Measurements from ENCODE around the gene TWF2.

The TWF2 gene

DNA sequence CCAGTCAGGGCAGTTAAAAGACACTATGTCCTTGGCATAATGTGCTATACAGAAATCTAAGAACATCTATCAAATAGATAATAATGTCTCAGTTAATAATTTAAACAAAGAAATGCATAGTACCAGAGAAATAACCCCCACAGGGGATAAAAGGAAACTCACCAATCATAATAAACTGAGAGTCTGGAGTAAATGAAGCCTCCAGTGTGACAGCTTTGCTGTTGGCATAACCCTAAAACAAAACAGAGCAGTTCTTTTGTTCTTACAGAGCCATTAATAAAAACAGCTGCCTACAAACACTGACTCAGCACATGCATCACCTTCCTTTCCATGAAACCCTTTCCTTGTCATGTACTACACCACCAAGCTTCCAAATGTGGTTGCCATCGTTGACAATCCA is 20.1 kb upstream of the TWF2 start:
- Histone ChIP-seq H3K27me3 (ENCODE audit: insufficient read depth, low read length) (no peaks in the 10 kb centered on the region), H3K9me2 (ENCODE audit: low read depth, low read length) (no peaks in the 10 kb centered on the region), H4K20me1 (ENCODE audit: insufficient read depth, low read length) (no peaks in the 10 kb centered on the region), H3K4me3 (ENCODE audit: low read depth, low read length, poor library complexity, severe bottlenecking) (no peak overlapping the region), H3K9me3 (ENCODE audit: low read length) (no peaks in the 10 kb centered on the region), H3K4me1 (ENCODE audit: insufficient read depth, low read length, severe bottlenecking) (peaks cover 7% of the 10 kb centered on the region), H3F3A (ENCODE audit: insufficient read depth, low read length) (no peaks in the 10 kb centered on the region), H3K36me3 (ENCODE audit: insufficient read depth, low read length) (peaks cover 96% of the 10 kb centered on the region), H3K79me2 (ENCODE audit: insufficient read depth, low read length) (no peaks in the 10 kb centered on the region), H2AFZ (ENCODE audit: low read length) (no peak overlapping the region), H3K9ac (ENCODE audit: low read length) (no peak overlapping the region), H3K4me2 (ENCODE audit: low read length) (no peak overlapping the region), H3K27ac (ENCODE audit: low read depth, low read length, poor library complexity, severe bottlenecking) (no peak overlapping the region)
- TF ChIP-seq EZH2 (IDR thresholded peaks at IDR 0.05; ENCODE audit: borderline replicate concordance, low read length), result no peak
- TF ChIP-seq, protein P1, sequence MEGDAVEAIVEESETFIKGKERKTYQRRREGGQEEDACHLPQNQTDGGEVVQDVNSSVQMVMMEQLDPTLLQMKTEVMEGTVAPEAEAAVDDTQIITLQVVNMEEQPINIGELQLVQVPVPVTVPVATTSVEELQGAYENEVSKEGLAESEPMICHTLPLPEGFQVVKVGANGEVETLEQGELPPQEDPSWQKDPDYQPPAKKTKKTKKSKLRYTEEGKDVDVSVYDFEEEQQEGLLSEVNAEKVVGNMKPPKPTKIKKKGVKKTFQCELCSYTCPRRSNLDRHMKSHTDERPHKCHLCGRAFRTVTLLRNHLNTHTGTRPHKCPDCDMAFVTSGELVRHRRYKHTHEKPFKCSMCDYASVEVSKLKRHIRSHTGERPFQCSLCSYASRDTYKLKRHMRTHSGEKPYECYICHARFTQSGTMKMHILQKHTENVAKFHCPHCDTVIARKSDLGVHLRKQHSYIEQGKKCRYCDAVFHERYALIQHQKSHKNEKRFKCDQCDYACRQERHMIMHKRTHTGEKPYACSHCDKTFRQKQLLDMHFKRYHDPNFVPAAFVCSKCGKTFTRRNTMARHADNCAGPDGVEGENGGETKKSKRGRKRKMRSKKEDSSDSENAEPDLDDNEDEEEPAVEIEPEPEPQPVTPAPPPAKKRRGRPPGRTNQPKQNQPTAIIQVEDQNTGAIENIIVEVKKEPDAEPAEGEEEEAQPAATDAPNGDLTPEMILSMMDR (IDR thresholded peaks at IDR 0.05; ENCODE audit: low read length), result no peak

DNA sequence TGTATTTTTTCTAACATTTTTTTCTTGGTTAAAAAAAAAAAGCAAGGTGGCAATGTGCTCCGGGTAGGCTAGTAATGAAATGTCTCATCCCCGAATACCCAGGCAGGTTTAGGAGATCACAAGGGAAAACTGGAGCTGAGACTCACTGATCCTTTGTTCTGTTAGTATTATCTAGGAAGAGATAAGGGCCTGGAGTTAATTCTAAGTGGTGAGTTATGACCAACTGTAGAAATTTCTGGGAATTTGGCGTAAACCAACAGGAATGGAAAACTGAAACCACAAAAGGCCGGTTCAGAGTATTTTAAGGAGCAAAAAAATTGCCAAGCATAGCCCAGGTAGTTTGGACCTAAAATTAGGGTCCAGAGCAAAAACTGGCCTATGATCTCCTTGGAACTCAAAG is 19.0 kb upstream of the TWF2 start:
- Histone ChIP-seq H3K9me3 (ENCODE audit: low read length) (no peaks in the 10 kb centered on the region), H3K27ac (ENCODE audit: low read depth, low read length, poor library complexity, severe bottlenecking) (no peak overlapping the region), H3K9me2 (ENCODE audit: low read depth, low read length) (no peaks in the 10 kb centered on the region), H3F3A (ENCODE audit: insufficient read depth, low read length) (no peaks in the 10 kb centered on the region), H3K9ac (ENCODE audit: low read length) (no peak overlapping the region), H4K20me1 (ENCODE audit: insufficient read depth, low read length) (no peaks in the 10 kb centered on the region), H3K27me3 (ENCODE audit: insufficient read depth, low read length) (no peaks in the 10 kb centered on the region), H3K4me1 (ENCODE audit: insufficient read depth, low read length, severe bottlenecking) (peaks cover 18% of the 10 kb centered on the region), H3K4me3 (ENCODE audit: low read depth, low read length, poor library complexity, severe bottlenecking) (no peak overlapping the region), H3K4me2 (ENCODE audit: low read length) (no peak overlapping the region), H3K36me3 (ENCODE audit: insufficient read depth, low read length) (peaks cover 93% of the 10 kb centered on the region), H2AFZ (ENCODE audit: low read length) (no peak overlapping the region), H3K79me2 (ENCODE audit: insufficient read depth, low read length) (no peaks in the 10 kb centered on the region)
- TF ChIP-seq EZH2 (IDR thresholded peaks at IDR 0.05; ENCODE audit: borderline replicate concordance, low read length), result no peak
- TF ChIP-seq, protein P1 (IDR thresholded peaks at IDR 0.05; ENCODE audit: low read length), result no peak

DNA sequence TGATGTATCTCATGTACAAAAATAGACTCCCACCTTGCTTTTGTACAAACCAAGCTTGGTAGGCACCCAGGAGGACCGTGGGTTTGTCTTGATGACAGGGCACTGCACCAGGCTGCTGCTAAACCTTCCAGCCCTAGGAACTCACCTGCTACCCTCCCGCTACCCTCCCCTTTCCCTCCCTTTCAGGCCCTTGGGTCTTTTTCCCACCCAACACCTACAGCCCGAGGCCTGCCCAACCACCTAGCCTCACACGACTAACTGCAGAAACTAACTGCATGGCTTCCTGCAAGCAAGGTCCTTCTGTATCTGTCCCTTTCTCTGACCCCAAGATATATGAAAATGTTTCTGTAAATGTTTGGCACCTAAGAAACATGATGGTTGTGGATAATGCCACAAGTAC is 17.7 kb upstream of the TWF2 start:
- H3K79me2 ChIP-seq (ENCODE audit: insufficient read depth, low read length), result no peaks in the 10 kb centered on the region
- H3K27ac ChIP-seq (ENCODE audit: low read depth, low read length, poor library complexity, severe bottlenecking), result no peak overlapping the region
- H4K20me1 ChIP-seq (ENCODE audit: insufficient read depth, low read length), result no peaks in the 10 kb centered on the region
- H3K9me2 ChIP-seq (ENCODE audit: low read depth, low read length), result no peaks in the 10 kb centered on the region
- no peak overlapping the region for H2AFZ ChIP-seq (ENCODE audit: low read length)
- H3K4me2 ChIP-seq (ENCODE audit: low read length), result no peak overlapping the region
- H3K4me1 ChIP-seq (ENCODE audit: insufficient read depth, low read length, severe bottlenecking), result peaks cover 20% of the 10 kb centered on the region
- H3K27me3 ChIP-seq (ENCODE audit: insufficient read depth, low read length), result no peaks in the 10 kb centered on the region
- no peak overlapping the region for H3K9ac ChIP-seq (ENCODE audit: low read length)
- peaks cover 93% of the 10 kb centered on the region for H3K36me3 ChIP-seq (ENCODE audit: insufficient read depth, low read length)
- TF ChIP-seq EZH2 (IDR thresholded peaks at IDR 0.05; ENCODE audit: borderline replicate concordance, low read length), result no peak
- TF ChIP-seq, protein P1 (IDR thresholded peaks at IDR 0.05; ENCODE audit: low read length), result no peak
- no peak overlapping the region for H3K4me3 ChIP-seq (ENCODE audit: low read depth, low read length, poor library complexity, severe bottlenecking)
- H3F3A ChIP-seq (ENCODE audit: insufficient read depth, low read length), result no peaks in the 10 kb centered on the region
- H3K9me3 ChIP-seq (ENCODE audit: low read length), result no peaks in the 10 kb centered on the region

All from OCI-LY1 (cell line).